Astrocyte (in vitro differentiated cells and primary cell): Measurements from ENCODE around the gene FAM131A. TPM values are rescaled to one million over a fixed set of nuclear protein-coding genes. Genes with fewer than 3 reads are reported as not detected.
A peak's percentile ranks its signal among the peaks of the same experiment; 100 is the strongest.

ENCODE experiments used
- DNase-seq: peaks from one replicate; pipeline ENCODE4 v3.0.0-alpha.2; 2010; ENCODE audit warnings: low read depth
- FAIRE-seq: peaks from 2 replicates; lab custom pipeline; 2011; peaks lifted over from hg19 to GRCh38; lab: Jason Lieb, UNC
- H2AFZ ChIP-seq: 2 replicates; pipeline ENCODE4 v1.6.0; 2012; ENCODE audit warnings: low read depth, low read length, inconsistent platforms
- H3K27ac ChIP-seq: 2 replicates; pipeline ENCODE4 v1.5.1; 2011; ENCODE audit warnings: low read depth, low read length, inconsistent platforms
- H3K27me3 ChIP-seq: 2 replicates; pipeline ENCODE4 v1.6.0; 2011; ENCODE audit warnings: low read length, inconsistent platforms; ENCODE audit not compliant: insufficient read depth
- H3K36me3 ChIP-seq: 2 replicates; pipeline ENCODE4 v1.5.1; 2011; ENCODE audit warnings: low read length, inconsistent platforms; ENCODE audit not compliant: insufficient read depth
- H3K4me1 ChIP-seq: 2 replicates; pipeline ENCODE4 v1.5.1; 2011; ENCODE audit warnings: low read length, inconsistent platforms; ENCODE audit not compliant: insufficient read depth
- H3K4me2 ChIP-seq: 2 replicates; pipeline ENCODE4 v1.6.0; 2012; ENCODE audit warnings: low read length, inconsistent platforms
- H3K4me3 ChIP-seq: 2 replicates; pipeline ENCODE4 v1.5.1; 2011; ENCODE audit warnings: low read depth, mild to moderate bottlenecking, low read length, inconsistent platforms; ENCODE audit not compliant: insufficient read depth
- H3K79me2 ChIP-seq: 2 replicates; pipeline ENCODE4 v1.6.0; 2012; ENCODE audit warnings: mild to moderate bottlenecking, low read length, inconsistent platforms; ENCODE audit not compliant: insufficient read depth
- H3K9ac ChIP-seq: 2 replicates; pipeline ENCODE4 v1.6.0; 2012; ENCODE audit warnings: mild to moderate bottlenecking, low read length, inconsistent platforms
- H3K9me3 ChIP-seq: 2 replicates; pipeline ENCODE4 v1.5.1; 2012; ENCODE audit warnings: low read depth, mild to moderate bottlenecking, low read length, inconsistent platforms; ENCODE audit not compliant: insufficient read depth
- H4K20me1 ChIP-seq: 2 replicates; pipeline ENCODE4 v1.6.0; 2012; ENCODE audit warnings: low read length, inconsistent platforms; ENCODE audit not compliant: insufficient read depth
- H3K27ac Mint-ChIP-seq: one replicate; pipeline ENCODE4 v1.8.0; 2021; ENCODE audit warnings: mild to moderate bottlenecking, mixed read lengths; ENCODE audit not compliant: unreplicated experiment
- H3K27me3 Mint-ChIP-seq: one replicate; pipeline ENCODE4 v1.8.0; 2021; ENCODE audit warnings: low read depth, mixed read lengths; ENCODE audit not compliant: unreplicated experiment
- H3K36me3 Mint-ChIP-seq: one replicate; pipeline ENCODE4 v1.8.0; 2021; ENCODE audit warnings: low read depth, mixed read lengths; ENCODE audit not compliant: unreplicated experiment
- H3K4me1 Mint-ChIP-seq: one replicate; pipeline ENCODE4 v1.8.0; 2021; ENCODE audit warnings: low read depth, mixed read lengths; ENCODE audit not compliant: unreplicated experiment
- H3K4me3 Mint-ChIP-seq: one replicate; pipeline ENCODE4 v1.8.0; 2021; ENCODE audit warnings: mild to moderate bottlenecking, moderate library complexity, mixed read lengths; ENCODE audit not compliant: unreplicated experiment
- H3K9me3 Mint-ChIP-seq: one replicate; pipeline ENCODE4 v1.8.0; 2021; ENCODE audit warnings: mild to moderate bottlenecking, mixed read lengths; ENCODE audit not compliant: unreplicated experiment
- EZH2 ChIP-seq: IDR thresholded peaks from 2 replicates; pipeline ENCODE4 v1.6.1; 2012; ENCODE audit warnings: mild to moderate bottlenecking, low read length, inconsistent platforms; ENCODE audit not compliant: insufficient read depth
- total RNA-seq: library from RNA; stranded (reverse); gene quantifications from 2 replicates; pipeline ENCODE4 v1.2.1, GENCODE V29; 2021
- TF ChIP-seq, protein P1 (sequence below): IDR thresholded peaks from 2 replicates; pipeline ENCODE4 v1.5.1; 2011; ENCODE audit warnings: low read depth, mild to moderate bottlenecking, inconsistent platforms, low read length, moderate library complexity; ENCODE audit not compliant: insufficient read depth

The FAM131A gene
- total RNA-seq, 1 donor from 2014 or later = 12.2 TPM

- no peak overlapping the region for H3K27ac ChIP-seq
- DNase-seq (no peak), FAIRE-seq (no peak)
- H4K20me1 ChIP-seq = peaks cover 12% of the 10 kb centered on the region
- no peak overlapping the region for H3K4me2 ChIP-seq
- H3K4me3 Mint-ChIP-seq = no peak overlapping the region
- no peaks in the 10 kb centered on the region for H3K27me3 ChIP-seq
- TF ChIP-seq, protein P1, sequence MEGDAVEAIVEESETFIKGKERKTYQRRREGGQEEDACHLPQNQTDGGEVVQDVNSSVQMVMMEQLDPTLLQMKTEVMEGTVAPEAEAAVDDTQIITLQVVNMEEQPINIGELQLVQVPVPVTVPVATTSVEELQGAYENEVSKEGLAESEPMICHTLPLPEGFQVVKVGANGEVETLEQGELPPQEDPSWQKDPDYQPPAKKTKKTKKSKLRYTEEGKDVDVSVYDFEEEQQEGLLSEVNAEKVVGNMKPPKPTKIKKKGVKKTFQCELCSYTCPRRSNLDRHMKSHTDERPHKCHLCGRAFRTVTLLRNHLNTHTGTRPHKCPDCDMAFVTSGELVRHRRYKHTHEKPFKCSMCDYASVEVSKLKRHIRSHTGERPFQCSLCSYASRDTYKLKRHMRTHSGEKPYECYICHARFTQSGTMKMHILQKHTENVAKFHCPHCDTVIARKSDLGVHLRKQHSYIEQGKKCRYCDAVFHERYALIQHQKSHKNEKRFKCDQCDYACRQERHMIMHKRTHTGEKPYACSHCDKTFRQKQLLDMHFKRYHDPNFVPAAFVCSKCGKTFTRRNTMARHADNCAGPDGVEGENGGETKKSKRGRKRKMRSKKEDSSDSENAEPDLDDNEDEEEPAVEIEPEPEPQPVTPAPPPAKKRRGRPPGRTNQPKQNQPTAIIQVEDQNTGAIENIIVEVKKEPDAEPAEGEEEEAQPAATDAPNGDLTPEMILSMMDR = no peak
- no peak for TF ChIP-seq EZH2
- no peak overlapping the region for H3K9ac ChIP-seq
- no peaks in the 10 kb centered on the region for H3K36me3 ChIP-seq
- no peak overlapping the region for H2AFZ ChIP-seq
- no peaks in the 10 kb centered on the region for H3K9me3 Mint-ChIP-seq
- no peak overlapping the region for H3K4me3 ChIP-seq
- peaks cover 3% of the 10 kb centered on the region for H3K4me1 ChIP-seq
- H3K27me3 Mint-ChIP-seq = no peaks in the 10 kb centered on the region
- peaks cover 30% of the 10 kb centered on the region for H3K4me1 Mint-ChIP-seq
- no peaks in the 10 kb centered on the region for H3K9me3 ChIP-seq
- H3K79me2 ChIP-seq = no peaks in the 10 kb centered on the region
- H3K36me3 Mint-ChIP-seq = peaks cover 15% of the 10 kb centered on the region
- peak overlapping the region; percentile 34 for H3K27ac Mint-ChIP-seq
These were observed 14.2 kb downstream of the FAM131A start for GRCh38 chr3:184351511-184352148.

- no peaks in the 10 kb centered on the region for H3K36me3 ChIP-seq
- H3K4me1 ChIP-seq = peaks cover 3% of the 10 kb centered on the region
- H3K27me3 ChIP-seq = no peaks in the 10 kb centered on the region
- no peak overlapping the region for H3K27ac ChIP-seq
- Mint-ChIP-seq H3K4me1 (peaks cover 30% of the 10 kb centered on the region), H3K27me3 (no peaks in the 10 kb centered on the region), H3K27ac (peak overlapping the region; percentile 84), H3K9me3 (no peaks in the 10 kb centered on the region), H3K4me3 (no peak overlapping the region), H3K36me3 (peaks cover 15% of the 10 kb centered on the region)
- FAIRE-seq (no peak), DNase-seq (no peak)
- H3K9me3 ChIP-seq = no peaks in the 10 kb centered on the region
- H3K4me2 ChIP-seq = no peak overlapping the region
- H2AFZ ChIP-seq = no peak overlapping the region
- TF ChIP-seq, protein P1 = no peak
- TF ChIP-seq EZH2 = no peak
- no peak overlapping the region for H3K4me3 ChIP-seq
- no peaks in the 10 kb centered on the region for H3K79me2 ChIP-seq
- peaks cover 12% of the 10 kb centered on the region for H4K20me1 ChIP-seq
- H3K9ac ChIP-seq = no peak overlapping the region
These were observed 14.9 kb downstream of the FAM131A start for GRCh38 chr3:184352149-184352785.
